IMR-90 (cell line): ENCODE results near the gene TMEM117. TPM values are rescaled to one million over a fixed set of nuclear protein-coding genes. Genes with fewer than 3 reads are reported as not detected.
A peak's percentile ranks its signal among the peaks of the same experiment; 100 is the strongest.

ENCODE experiments used
- ATAC-seq: fragments of 200-7000 bp; cut with Tn5 transposase; 2 replicates; pipeline ENCODE4 v1.9.1; 2020; ENCODE audit warnings: low read depth, mild to moderate bottlenecking, moderate library complexity
- BruUV-seq: library from RNA; stranded (reverse); fragments of 400-500 nt; replicated peaks from 2 replicates; lab custom pipeline; 2021; lab: Mats Ljungman, UMichigan
- CTCF ChIA-PET: fragments of 300-600 bp; formaldehyde crosslinking; extraction: SDS; loops from one replicate; lab custom pipeline; 2021; ENCODE audit warnings: antibody characterized with exemption; lab: Yijun Ruan, JAX
- POLR2A ChIA-PET: fragments of 300-600 bp; sonication (Branson Sonifier 250); formaldehyde crosslinking; loops from one replicate; lab custom pipeline; 2022; ENCODE audit warnings: antibody characterized with exemption; ENCODE audit not compliant: unreplicated experiment; lab: Charles Lee
- DNase-seq: peaks from one replicate; pipeline ENCODE4 v3.0.0; 2013
- H2AFZ ChIP-seq: replicated peaks from 2 replicates; pipeline ENCODE3; 2013; ENCODE audit warnings: low read length, mild to moderate bottlenecking; ENCODE audit not compliant: poor library complexity
- H2AK5ac ChIP-seq: 2 replicates; pipeline ENCODE4 v1.6.1; 2013; ENCODE audit warnings: low read depth, low read length, inconsistent platforms
- H2AK9ac ChIP-seq: replicated peaks from 2 replicates; pipeline ENCODE3; 2013; ENCODE audit warnings: mild to moderate bottlenecking, low read depth, low read length, moderate library complexity; ENCODE audit not compliant: poor library complexity
- H2BK120ac ChIP-seq: 2 replicates; pipeline ENCODE4 v1.6.1; 2013; ENCODE audit warnings: low read depth, low read length, inconsistent platforms
- H2BK15ac ChIP-seq: 3 replicates; pipeline ENCODE4 v1.6.1; 2013; ENCODE audit warnings: low read depth, low read length, inconsistent platforms
- H2BK20ac ChIP-seq: 2 replicates; pipeline ENCODE4 v1.6.1; 2013; ENCODE audit warnings: low read depth, mild to moderate bottlenecking, inconsistent platforms, low read length, moderate library complexity
- H2BK5ac ChIP-seq: 2 replicates; pipeline ENCODE4 v1.6.1; 2013; ENCODE audit warnings: mild to moderate bottlenecking, low read depth, low read length, inconsistent platforms; ENCODE audit not compliant: poor library complexity, severe bottlenecking
- H3K14ac ChIP-seq: replicated peaks from 2 replicates; pipeline ENCODE4 v1.6.1; 2013; ENCODE audit warnings: low read depth, low read length, inconsistent platforms
- H3K18ac ChIP-seq: 2 replicates; pipeline ENCODE4 v1.6.1; 2013; ENCODE audit warnings: low read depth, low read length, control low read depth
- H3K23ac ChIP-seq: 2 replicates; pipeline ENCODE4 v1.6.1; 2013; ENCODE audit warnings: low read depth, low read length, inconsistent platforms
- H3K27ac ChIP-seq: 2 replicates; pipeline ENCODE4 v1.5.1; 2013; ENCODE audit warnings: mild to moderate bottlenecking, control low read depth, low read length; ENCODE audit not compliant: insufficient read depth
- H3K27me3 ChIP-seq: 2 replicates; pipeline ENCODE4 v1.6.1; 2013; ENCODE audit warnings: low read length; ENCODE audit not compliant: control insufficient read depth, insufficient read depth
- H3K36me3 ChIP-seq: 2 replicates; pipeline ENCODE4 v1.6.1; 2013; ENCODE audit warnings: low read length, mixed read lengths; ENCODE audit not compliant: control insufficient read depth, insufficient read depth
- H3K4ac ChIP-seq: 2 replicates; pipeline ENCODE4 v1.6.1; 2013; ENCODE audit warnings: low read depth, low read length, inconsistent platforms
- H3K4me1 ChIP-seq: 2 replicates; pipeline ENCODE4 v1.6.1; 2013; ENCODE audit warnings: low read length, mixed read lengths; ENCODE audit not compliant: control insufficient read depth, insufficient read depth
- H3K4me2 ChIP-seq: 2 replicates; pipeline ENCODE4 v1.6.1; 2013; ENCODE audit warnings: low read depth, mild to moderate bottlenecking, control low read depth, low read length, moderate library complexity
- H3K4me3 ChIP-seq: 2 replicates; pipeline ENCODE4 v1.5.1; 2013; ENCODE audit warnings: low read depth, mild to moderate bottlenecking, control low read depth, low read length, moderate library complexity; ENCODE audit not compliant: insufficient read depth
- H3K56ac ChIP-seq: 2 replicates; pipeline ENCODE4 v1.6.1; 2013; ENCODE audit warnings: low read length, inconsistent platforms; ENCODE audit not compliant: insufficient read depth; ENCODE audit errors: extremely low read depth
- H3K79me1 ChIP-seq, 2 experiments: 2 replicates each; pipeline ENCODE4 v1.6.1; 2013; ENCODE audit warnings: low read length in 2 of 2, inconsistent platforms in 1 of 2, low read depth in 1 of 2
- H3K9ac ChIP-seq: 2 replicates; pipeline ENCODE4 v1.6.1; 2013; ENCODE audit warnings: low read depth, low read length, control low read depth
- H3K9me1 ChIP-seq: 2 replicates; pipeline ENCODE4 v1.6.1; 2013; ENCODE audit warnings: low read length, inconsistent platforms; ENCODE audit not compliant: insufficient read depth
- H3K9me3 ChIP-seq: 2 replicates; pipeline ENCODE4 v1.6.1; 2013; ENCODE audit warnings: low read length; ENCODE audit not compliant: control insufficient read depth, insufficient read depth
- H4K20me1 ChIP-seq: 2 replicates; pipeline ENCODE4 v1.6.1; 2013; ENCODE audit warnings: low read length, inconsistent platforms; ENCODE audit not compliant: insufficient read depth
- H4K5ac ChIP-seq: 2 replicates; pipeline ENCODE4 v1.6.1; 2013; ENCODE audit warnings: mild to moderate bottlenecking, low read depth, low read length, control low read depth
- H4K8ac ChIP-seq, 2 experiments: 2 replicates each; pipeline ENCODE4 v1.6.1; 2013; ENCODE audit warnings: low read depth in 2 of 2, low read length in 2 of 2, control low read depth in 1 of 2, inconsistent platforms in 1 of 2
- H4K91ac ChIP-seq: 2 replicates; pipeline ENCODE4 v1.6.1; 2013; ENCODE audit warnings: low read depth, low read length, inconsistent platforms; ENCODE audit not compliant: insufficient read depth
- BHLHE40 ChIP-seq: fragments of 150-350 bp; IDR thresholded peaks from 2 replicates; pipeline ENCODE4 v1.6.1; 2016; ENCODE audit warnings: mild to moderate bottlenecking, low read depth, low read length
- MXI1 ChIP-seq: IDR thresholded peaks from 2 replicates; pipeline ENCODE4 v1.6.1; 2012; ENCODE audit warnings: low read depth, mild to moderate bottlenecking, low read length, moderate library complexity, borderline replicate concordance
- WGBS, 2 experiments: methylation state at CpG; one replicate each; pipeline versions ENCODE4 v1.1.5 to v1.1.7; 2013; ENCODE audit warnings: missing lambda C conversion rate in 2 of 2; ENCODE audit not compliant: insufficient read length in 1 of 2; ENCODE audit errors: extremely low coverage in 2 of 2; 5-methylcytosine and 5-hydroxymethylcytosine counted together
- dilution Hi-C: fragments of 300-500 bp; cut with HindIII; formaldehyde crosslinking; loops from one replicate; pipeline ENCODE4 v1.14.3; 2018; ENCODE audit warnings: low sequenced_read_pairs; ENCODE audit not compliant: unreplicated experiment
- in situ Hi-C: fragments of 300-500 bp; cut with MboI; formaldehyde crosslinking; loops from 3 replicates; pipeline ENCODE4 v1.14.3; 2019; ENCODE audit warnings: low sequenced_read_pairs, inconsistent platforms, mixed read lengths
- intact Hi-C: fragments of 100-400 bp; cut with micrococcal nuclease; formaldehyde crosslinking; loops from 2 replicates; pipeline ENCODE4 v1.10.0; 2022
- polyA plus RNA-seq, 3 experiments: library from polyadenylated mRNA; depleted of rRNA; stranded (reverse); fragments of >200 nt; gene quantifications; 2 replicates each; pipeline ENCODE4 v1.2.3, GENCODE V29; 2012; ENCODE audit warnings: low replicate concordance in 1 of 3
- total RNA-seq: library from RNA; depleted of rRNA; stranded (reverse); fragments of >200 nt; gene quantifications from 2 replicates; pipeline ENCODE4 v1.2.3, GENCODE V29; 2012

TMEM117 gene
- total and polyA plus RNA-seq, 2 of the 4 experiments (the other 2 are of a cell fraction) = 8.7 to 21.0 TPM

- Histone ChIP-seq H2AFZ (peak overlapping the region; percentile 96), H3K23ac (peak overlapping the region; percentile 87), H3K18ac (peak overlapping the region; percentile 1; the same call in 1 of the 2 replicates), H3K4me3 (peak overlapping the region; percentile 61), H4K8ac (peak overlapping the region; percentile 5 to 82; a peak in 3 of 4 replicates), H2AK5ac (no peak overlapping the region), H2BK120ac (peak overlapping the region; percentile 32; the same call in 1 of the 2 replicates), H3K56ac (peak overlapping the region; percentile 61), H2BK20ac (no peak overlapping the region), H3K14ac (peak overlapping the region; percentile 81), H4K20me1 (no peaks in the 10 kb centered on the region), H4K5ac (peak overlapping the region; percentile 16; the same call in 1 of the 2 replicates), H3K79me1 (peaks cover 9 to 25% of the 10 kb centered on the region in 2 experiments; a peak in 2 of 4 replicates), H3K27me3 (no peaks in the 10 kb centered on the region), H2AK9ac (peak overlapping the region; percentile 91), H3K4me2 (peak overlapping the region; percentile 76), H3K9me1 (peaks cover 5% of the 10 kb centered on the region; the same call in 1 of the 2 replicates), H3K9me3 (no peaks in the 10 kb centered on the region), H3K27ac (peak overlapping the region; percentile 63), H3K4me1 (peaks cover under 1% of the 10 kb centered on the region; the same call in 1 of the 2 replicates), H3K4ac (peak overlapping the region; percentile 83), H4K91ac (peak overlapping the region; percentile 47), H2BK5ac (peak overlapping the region; percentile 71), H2BK15ac (peak overlapping the region; percentile 45; the same call in 1 of the 3 replicates), H3K9ac (peak overlapping the region; percentile 73), H3K36me3 (no peaks in the 10 kb centered on the region)
- ChIA-PET POLR2A (interaction anchor here (1.0 kb wide), 1 partner anchor 18 kb away, joined by 3 read pairs; no protein-coding TSS in a partner anchor), CTCF (no interaction called here)
- TF ChIP-seq BHLHE40 (peak; percentile 74), MXI1 (no peak)
- 0% methylated on average over 2 of the region's 8 CpGs; no CpG with 5 or more reads in 1 of the 2 experiments for WGBS, 2 experiments
- in situ Hi-C loops (no loop called here), intact Hi-C loops (loop anchor here (2.0 kb wide), 1 partner anchor 46 kb away; no protein-coding TSS in a partner anchor), dilution Hi-C loops (no loop called here)
- ATAC-seq (peak; percentile 12), DNase-seq (peak; percentile 46)
- no TSS peak for BruUV-seq
Observed at GRCh38 chr12:43836475-43836989, 651 bp downstream of the TMEM117 start.
